Measurements from ENCODE around the gene GPX6.
"Not testable (repeated sequence)": the region's sequence is repeated elsewhere in the genome, so short reads cannot be mapped to it uniquely, and the experiment has no call there.

Gene GPX6

DNA sequence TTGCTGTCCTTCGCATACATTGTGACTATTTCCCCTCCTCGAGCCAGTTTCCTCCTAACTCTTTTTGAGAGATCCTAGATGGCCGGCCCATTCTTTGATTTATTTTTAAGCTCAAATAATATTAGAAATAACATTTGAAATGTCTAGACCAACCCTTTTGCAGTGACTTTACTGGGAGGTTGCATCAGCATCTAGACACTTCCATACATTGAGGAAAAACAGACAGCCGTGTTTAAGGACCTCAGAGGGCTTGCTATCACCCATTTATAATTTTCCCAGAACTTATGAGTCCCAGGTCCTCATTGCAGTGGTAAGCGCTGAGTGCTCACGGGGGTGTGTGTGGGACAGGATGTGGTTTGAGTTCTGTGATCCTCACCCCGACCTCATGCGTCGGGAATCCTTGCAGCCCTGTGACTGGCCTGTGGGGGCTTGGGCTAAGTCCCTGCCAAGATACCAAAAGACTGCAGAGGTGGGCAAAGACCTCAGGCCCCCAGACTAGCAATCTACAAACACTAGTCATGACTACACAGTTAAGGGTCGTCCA lies 10.0 kb upstream of the GPX6 start, which contains the start of gene GPX5:
Gene GPX5, plus strand, starts transcription at position 386 of the 544 bp plus-strand sequence. Its CDS starts 133 bp downstream, at position 519.
- DNase-seq (ENCODE audit: low spot score): no peak

- DNase-seq (ENCODE audit: low spot score): no peak
Measured at GRCh38 chr6:28523241-28523622, 7.6 kb upstream of the GPX6 start.

DNA sequence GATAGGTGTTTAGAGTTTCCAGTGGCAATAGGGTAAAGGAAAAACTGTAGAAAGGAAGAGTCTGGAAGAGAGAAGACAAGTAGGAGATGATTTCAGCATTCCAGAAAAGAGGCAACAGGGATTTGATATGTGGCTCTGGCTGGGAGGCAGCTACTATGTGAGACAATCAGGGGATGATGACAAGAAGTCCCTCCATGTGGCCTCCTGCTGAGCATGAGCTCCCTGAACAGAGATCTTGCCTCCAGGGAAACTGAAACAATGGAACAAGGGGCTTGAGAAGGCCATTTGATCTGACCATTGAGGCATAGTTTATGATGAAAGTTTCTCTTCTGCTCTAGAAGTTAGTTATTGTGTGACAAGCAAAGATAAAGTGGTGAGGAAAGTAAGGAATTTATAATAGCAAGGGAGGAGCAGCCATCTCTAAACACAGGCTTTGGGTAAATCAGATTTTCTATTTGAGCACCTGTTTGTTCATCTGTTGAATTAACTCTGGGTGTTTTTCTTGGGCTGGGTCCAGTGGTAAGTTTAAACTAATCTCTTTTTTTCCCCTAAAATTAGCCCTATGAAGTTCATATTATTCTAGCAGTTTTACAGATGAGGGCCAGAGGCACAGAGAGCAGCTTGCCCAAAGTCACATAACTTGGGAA lies 7.1 kb upstream of the GPX6 start:
- no peak for DNase-seq (ENCODE audit: low spot score)

DNA sequence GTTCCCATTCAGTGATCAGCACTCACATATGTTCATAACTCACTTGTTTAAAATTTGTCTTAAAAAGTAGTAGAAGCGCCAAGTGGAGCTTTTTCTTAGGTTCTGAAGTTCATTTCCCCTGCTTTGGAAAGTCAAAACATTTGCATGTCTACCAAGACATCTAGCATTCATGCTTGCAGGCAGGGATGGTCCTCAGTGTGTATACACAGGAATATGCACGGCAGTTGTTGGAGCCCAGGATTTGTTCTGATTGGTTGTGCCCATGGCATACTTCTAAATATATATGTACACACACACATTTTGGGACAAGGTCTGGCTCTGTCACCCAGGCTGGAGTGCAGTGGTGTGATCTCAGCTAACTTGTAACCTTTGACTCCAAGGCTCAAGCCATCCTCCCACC lies 2.4 kb upstream of the GPX6 start:
- no peak for DNase-seq (ENCODE audit: low spot score)

DNA sequence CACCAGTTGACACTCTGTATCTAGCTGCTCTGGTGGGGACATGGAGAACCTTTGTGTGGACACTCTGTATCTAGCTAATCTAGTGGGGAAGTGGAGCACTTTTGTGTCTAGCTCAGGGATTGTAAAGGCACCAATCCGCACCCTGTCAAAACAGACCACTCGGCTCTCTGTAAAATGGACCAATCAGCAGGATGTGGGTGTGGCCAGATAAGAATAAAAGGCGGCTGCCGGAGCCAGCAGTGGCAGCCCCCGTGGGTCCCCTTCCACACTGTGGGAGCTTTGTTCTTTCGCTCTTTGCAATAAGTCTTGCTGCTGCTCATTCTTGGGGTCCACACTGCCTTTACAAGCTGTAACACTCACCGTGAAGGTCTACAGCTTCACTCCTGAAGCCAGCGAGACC lies 3.2 kb downstream of the GPX6 start:
- DNase-seq (ENCODE audit: low spot score): not testable (repeated sequence)

DNA sequence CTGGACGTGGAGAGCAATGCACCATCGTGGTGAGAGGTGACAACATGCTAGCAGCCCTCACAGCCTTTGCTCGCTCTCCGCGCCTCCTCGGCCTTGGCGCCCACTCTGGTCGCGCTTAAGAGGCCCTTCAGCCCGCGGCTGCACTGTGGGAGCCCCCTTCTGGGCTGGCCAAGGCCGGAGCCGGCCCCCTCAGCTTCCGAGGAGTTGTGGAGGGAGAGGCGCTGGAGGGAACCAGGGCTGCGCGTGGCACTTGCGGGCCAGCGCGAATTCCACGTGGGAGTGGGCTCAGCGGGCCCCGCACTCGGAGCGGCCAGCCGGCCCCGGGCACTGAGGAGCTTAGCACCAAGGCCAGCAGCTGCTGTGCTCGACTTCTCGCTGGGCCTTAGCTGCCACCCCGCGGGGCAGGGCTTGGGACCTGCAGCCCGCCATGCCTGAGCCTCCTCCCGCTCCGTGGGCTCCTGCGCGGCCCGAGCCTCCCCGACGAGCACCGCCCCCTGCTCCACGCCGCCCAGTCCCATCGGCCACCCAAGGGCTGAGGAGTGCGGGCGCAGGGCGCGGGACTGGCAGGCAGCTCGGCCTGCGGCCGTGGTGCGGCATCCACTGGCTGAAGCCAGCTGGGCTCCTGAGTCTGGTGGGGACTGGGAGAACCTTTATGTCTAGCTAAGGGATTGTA lies 3.8 kb downstream of the GPX6 start:
- no peak for DNase-seq (ENCODE audit: low spot score)

DNA sequence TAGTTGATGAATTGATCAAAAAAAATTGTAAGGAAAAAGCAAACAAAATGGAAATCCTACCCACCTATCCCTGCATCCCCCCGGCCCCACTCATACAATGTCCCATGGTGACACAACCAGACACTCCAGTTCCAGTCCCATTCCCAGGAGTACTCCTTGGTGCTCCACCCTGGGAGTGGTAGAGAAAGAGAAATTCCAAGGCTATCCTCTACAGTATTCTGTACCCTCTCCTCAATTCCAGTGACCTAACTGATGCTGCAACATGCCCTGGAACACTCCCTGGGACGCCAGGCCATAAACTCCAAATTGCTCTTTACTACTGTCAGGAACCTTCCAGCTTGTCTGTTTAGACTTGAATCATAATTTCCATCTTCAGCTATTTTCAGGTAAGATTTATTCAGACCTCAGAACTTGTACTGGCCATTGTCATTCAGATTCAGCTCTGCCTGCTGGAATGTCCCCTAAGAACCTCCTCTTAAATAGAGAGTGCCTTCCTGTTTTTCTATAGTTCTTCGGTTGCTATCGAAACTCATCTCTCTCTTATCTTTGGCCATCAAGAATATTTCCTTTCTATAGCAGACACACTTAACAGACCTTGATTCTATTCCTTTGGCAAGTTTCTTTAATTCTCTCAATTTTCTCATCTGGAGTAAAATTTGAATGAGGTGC lies 8.7 kb downstream of the GPX6 start:
- DNase-seq (ENCODE audit: low spot score): no peak

DNA sequence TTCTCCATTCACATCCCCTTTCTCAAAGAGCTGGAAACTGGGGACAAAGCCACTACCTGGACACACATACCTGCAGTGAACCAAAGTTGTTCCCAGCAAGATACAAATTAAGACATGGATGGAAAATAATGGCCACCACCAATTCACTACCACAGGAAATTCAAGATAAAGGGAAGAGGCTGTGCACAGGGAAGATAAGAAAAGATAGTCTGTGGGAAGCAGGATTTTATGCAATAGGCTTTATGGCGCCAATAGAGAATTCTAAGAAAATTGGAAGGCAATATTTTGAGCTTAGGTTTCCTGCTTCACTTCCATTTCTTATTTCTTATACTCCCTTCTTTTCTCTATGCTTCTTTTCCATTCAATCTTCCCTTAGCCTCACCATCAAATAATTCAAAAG lies 9.9 kb downstream of the GPX6 start:
- DNase-seq (ENCODE audit: low spot score): no peak

GRCh38 chr6:28502709-28503305 lies 12.8 kb downstream of the GPX6 start:
- DNase-seq (ENCODE audit: low spot score): not testable (repeated sequence)

GRCh38 chr6:28502136-28502535 lies 13.5 kb downstream of the GPX6 start:
- DNase-seq (ENCODE audit: low spot score): not testable (repeated sequence)

DNA sequence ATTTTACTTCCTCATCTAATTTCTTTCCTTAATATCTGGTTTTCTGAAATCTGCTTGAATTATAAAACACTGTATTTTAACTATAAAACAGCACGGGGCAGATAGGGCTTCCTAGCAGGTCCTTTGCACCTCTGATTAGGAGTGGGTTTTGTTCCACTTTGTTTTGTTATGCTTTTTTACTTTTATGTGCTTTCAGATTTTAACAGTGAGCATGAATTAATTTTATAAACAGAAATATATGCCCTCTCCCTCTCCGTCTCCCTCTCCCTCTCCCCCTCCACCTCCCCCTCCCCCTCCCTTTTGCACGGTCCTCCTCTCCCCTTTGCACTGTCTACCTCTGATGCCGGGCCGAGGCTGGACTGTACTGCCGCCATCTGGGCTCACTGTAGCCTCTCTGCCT lies 14.3 kb downstream of the GPX6 start:
- DNase-seq (ENCODE audit: low spot score): no peak

- no peak for DNase-seq (ENCODE audit: low spot score)
Measured at GRCh38 chr6:28497893-28498292, 17.7 kb downstream of the GPX6 start.

GRCh38 chr6:28497306-28497705 lies 18.3 kb downstream of the GPX6 start:
- DNase-seq (ENCODE audit: low spot score): no peak

DNA sequence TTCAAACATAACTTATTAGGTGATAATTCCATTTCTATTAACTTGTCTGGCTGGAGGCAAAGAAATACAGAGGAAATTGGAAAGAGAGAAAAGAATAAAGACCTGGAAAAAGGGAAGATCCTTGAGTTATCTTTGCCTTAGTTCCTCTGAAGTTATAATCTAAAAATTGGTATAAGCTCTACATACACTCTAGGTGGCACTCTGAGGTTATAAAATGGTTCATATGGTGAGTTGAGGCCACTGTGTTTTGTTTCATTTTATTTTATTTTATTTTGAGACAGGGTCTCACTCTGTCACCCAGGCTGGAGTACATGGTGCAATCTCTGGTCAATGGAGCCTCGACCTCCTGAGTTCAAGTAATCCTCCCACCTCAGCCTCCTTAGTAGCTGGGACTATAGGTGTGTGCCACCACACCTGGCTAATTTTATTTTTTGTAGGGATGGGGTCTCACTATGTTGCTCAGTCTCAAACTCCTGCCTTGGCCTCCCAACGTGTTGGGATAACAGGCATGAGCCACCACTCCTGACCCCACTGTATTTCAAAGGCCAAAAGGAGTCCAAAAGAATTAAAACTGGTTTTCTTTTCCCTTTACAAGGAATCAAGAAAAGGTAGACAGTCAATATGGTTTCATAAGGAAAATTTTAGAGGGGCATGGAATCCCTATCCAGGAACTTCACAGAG lies 19.4 kb downstream of the GPX6 start:
- DNase-seq (ENCODE audit: low spot score): no peak

GRCh38 chr6:28491984-28492317 lies 23.6 kb downstream of the GPX6 start:
- no peak for DNase-seq (ENCODE audit: low spot score)

GRCh38 chr6:28490205-28490890 lies 25.2 kb downstream of the GPX6 start:
- DNase-seq (ENCODE audit: low spot score): no peak

DNA sequence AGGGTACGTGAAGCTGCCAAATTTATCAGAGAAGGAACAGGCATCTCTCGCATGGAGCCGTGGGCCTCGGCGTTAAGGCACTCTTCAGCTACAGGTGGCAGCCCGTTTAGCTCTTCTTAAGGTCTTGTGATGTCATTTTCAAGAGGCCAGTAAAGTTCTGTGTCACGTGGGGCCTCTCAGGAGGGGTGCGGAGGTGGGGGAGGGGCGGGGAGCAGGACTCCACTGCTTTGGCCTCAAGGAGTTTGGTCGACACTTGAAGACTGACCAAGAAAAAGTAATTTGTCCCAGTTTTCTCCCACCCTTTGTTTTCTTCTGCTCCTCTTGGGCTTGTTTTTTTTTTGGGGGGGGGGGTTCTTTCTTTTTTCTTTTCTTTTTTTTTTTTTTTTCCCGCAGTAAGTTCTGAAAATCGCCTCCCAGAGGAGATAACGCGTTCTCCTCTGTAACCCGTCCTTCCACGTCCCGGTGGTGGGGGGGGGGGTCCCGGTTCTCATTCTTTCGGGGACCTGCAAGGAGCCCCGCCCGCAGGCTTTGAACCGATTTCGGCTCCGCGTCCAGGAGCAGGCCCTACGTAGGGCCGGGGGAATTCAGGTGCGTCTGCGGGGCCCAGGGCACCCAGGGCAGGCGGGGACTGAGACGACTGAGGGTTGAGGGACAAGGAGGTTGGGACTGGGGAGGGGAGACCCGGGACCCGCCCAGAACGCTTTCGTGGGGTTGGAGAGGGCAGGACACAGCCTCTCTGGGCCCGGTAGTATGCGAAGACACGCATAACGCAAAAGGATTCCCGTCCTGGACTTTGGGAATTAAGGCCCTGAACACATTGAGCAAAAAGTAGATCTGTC lies 26.0 kb downstream of the GPX6 start:
- DNase-seq (ENCODE audit: low spot score): no peak

GRCh38 chr6:28488916-28489365 lies 26.7 kb downstream of the GPX6 start:
- DNase-seq (ENCODE audit: low spot score): peak; percentile 29

DNA sequence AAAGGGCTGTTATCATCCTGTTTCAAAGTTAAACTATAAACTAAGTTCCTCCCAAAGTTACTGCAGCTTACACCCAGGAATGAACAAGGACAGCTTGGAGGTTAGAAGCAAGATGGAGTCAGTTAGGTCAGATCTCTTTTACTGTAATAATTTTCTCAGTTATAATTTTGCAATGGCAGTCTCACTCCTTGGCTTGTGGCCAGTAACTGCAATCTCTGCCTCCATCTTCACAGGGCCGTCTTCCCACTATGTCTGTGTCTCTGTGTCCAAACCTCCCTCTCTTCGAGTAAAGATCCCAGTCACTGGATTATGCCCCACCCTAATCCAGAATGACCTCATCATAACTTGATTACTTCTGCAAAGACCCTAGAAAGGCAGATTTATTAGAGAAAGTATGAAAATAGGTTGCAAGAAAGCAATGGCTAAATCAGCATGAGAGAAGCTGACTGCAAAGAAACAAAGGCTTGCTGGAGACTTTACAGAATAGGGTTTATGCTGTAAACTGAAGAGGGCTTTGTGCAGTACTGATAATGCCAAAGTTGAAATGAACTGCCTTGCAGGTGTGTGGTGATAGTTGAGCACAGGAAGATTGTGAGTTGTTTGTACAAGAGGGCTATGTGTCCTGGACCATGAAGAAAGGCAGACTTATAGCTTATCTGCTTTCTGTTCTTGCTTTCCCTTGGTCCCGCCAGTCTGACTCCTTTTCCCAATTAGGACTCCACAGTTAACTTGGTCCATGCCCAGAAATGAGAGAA lies 28.4 kb downstream of the GPX6 start:
- DNase-seq (ENCODE audit: low spot score): no peak

All from SK-N-DZ (cell line).